ENCODE measurements around the gene SPHK1.

GRCh38 chr17:76370261-76370993 is 14.0 kb upstream of the SPHK1 start:
- TF ChIP-seq CTCF (IDR thresholded peaks at IDR 0.05): peak in 3 of 4 experiments; percentile 16 to 24 (median 18)
- peak in 3 of 4 donors; percentile 14 to 31 (median 20) for TF ChIP-seq POLR2AphosphoS5 (IDR thresholded peaks at IDR 0.05)

Measured in sigmoid colon (tissue), 4 donors.